A673 (cell line): ENCODE measurements around the gene PRKG1.

Experiments
- CTCF ChIP-seq: fragments of 300-800, 200-600 bp; sonication (generic); conservative IDR thresholded peaks from 2 replicates; pipeline ENCODE4 v1.5.1; 2017; ENCODE audit warnings: low read depth, mild to moderate bottlenecking, antibody characterized with exemption, low read length, moderate library complexity, mixed read lengths
- EZH2 ChIP-seq: fragments of 200-600 bp; sonication (generic); IDR thresholded peaks from 2 replicates; pipeline ENCODE4 v1.6.1; 2017; ENCODE audit warnings: borderline replicate concordance, low read depth, mild to moderate bottlenecking, mixed read lengths, antibody characterized with exemption, low read length; ENCODE audit not compliant: poor library complexity, severe bottlenecking

DNA sequence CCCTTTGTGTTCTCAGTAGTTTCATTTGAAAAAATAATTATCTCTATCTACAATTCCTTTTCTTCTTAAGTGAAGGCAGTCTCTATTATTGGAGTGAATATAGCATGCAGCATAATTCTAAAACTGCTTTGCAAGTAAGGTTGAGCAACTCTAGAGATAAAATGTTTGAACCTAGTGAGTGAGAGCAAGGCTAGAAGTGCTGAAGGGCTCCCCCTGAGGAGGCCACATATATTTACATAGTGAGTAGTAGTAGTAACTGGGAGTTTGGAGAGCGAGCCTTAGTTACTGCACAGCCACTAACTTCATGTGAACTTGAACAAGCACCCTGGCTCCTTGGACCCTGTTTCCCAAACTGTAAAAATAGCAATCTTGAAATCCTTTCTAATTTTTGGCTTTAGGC, 1098.3 kb downstream of the PRKG1 start:
- no peak for TF ChIP-seq CTCF
- TF ChIP-seq EZH2 = no peak
